Trophoblast cell (in vitro differentiated cells and primary cell): ENCODE measurements around the gene GBP2.

Experiments
- DNase-seq, 2 donors: peaks; one replicate each; pipeline ENCODE4 v3.0.0-alpha.2; 2016
- H2AFZ ChIP-seq: 2 replicates; pipeline ENCODE4 v1.6.1; 2013; ENCODE audit warnings: low read length, moderate library complexity, mild to moderate bottlenecking; ENCODE audit not compliant: insufficient read depth, poor library complexity
- H2AK5ac ChIP-seq: 2 replicates; pipeline ENCODE4 v1.6.1; 2013; ENCODE audit warnings: mild to moderate bottlenecking, low read length
- H2BK120ac ChIP-seq: 2 replicates; pipeline ENCODE4 v1.6.1; 2013; ENCODE audit warnings: low read length, mild to moderate bottlenecking, moderate library complexity; ENCODE audit not compliant: insufficient read depth, poor library complexity
- H2BK12ac ChIP-seq: 2 replicates; pipeline ENCODE4 v1.6.1; 2013; ENCODE audit warnings: mild to moderate bottlenecking, low read length, moderate library complexity
- H2BK5ac ChIP-seq: 2 replicates; pipeline ENCODE4 v1.6.1; 2013; ENCODE audit warnings: low read length, low read depth, moderate library complexity, mild to moderate bottlenecking; ENCODE audit not compliant: poor library complexity
- H3K14ac ChIP-seq: 2 replicates; pipeline ENCODE4 v1.6.1; 2013; ENCODE audit warnings: mild to moderate bottlenecking, low read length
- H3K18ac ChIP-seq: 2 replicates; pipeline ENCODE4 v1.6.1; 2013; ENCODE audit warnings: mild to moderate bottlenecking, low read length
- H3K23ac ChIP-seq: 2 replicates; pipeline ENCODE4 v1.6.1; 2013; ENCODE audit warnings: low read length
- H3K27ac ChIP-seq: 2 replicates; pipeline ENCODE4 v1.5.1; 2013; ENCODE audit warnings: low read depth, mild to moderate bottlenecking, inconsistent platforms, low read length, moderate library complexity
- H3K27me3 ChIP-seq: 2 replicates; pipeline ENCODE4 v1.6.1; 2013; ENCODE audit warnings: inconsistent platforms, mild to moderate bottlenecking, low read length, moderate library complexity; ENCODE audit not compliant: insufficient read depth
- H3K36me3 ChIP-seq, 2 experiments: 1 replicate in 1 of 2; 2 replicates in 1 of 2; pipeline ENCODE4 v1.6.1; 2013; ENCODE audit warnings: low read length in 2 of 2, mild to moderate bottlenecking in 2 of 2, moderate library complexity in 1 of 2; ENCODE audit not compliant: insufficient read depth in 2 of 2, control insufficient read depth in 1 of 2
- H3K4ac ChIP-seq: 2 replicates; pipeline ENCODE4 v1.6.1; 2013; ENCODE audit warnings: low read depth, mild to moderate bottlenecking, low read length, moderate library complexity
- H3K4me1 ChIP-seq, 2 experiments: 1 replicate in 1 of 2; 2 replicates in 1 of 2; pipeline ENCODE4 v1.6.1; 2013; ENCODE audit warnings: low read length in 2 of 2, mild to moderate bottlenecking in 2 of 2, moderate library complexity in 1 of 2; ENCODE audit not compliant: insufficient read depth in 2 of 2, control insufficient read depth in 1 of 2
- H3K4me2 ChIP-seq: 2 replicates; pipeline ENCODE4 v1.6.1; 2013; ENCODE audit warnings: inconsistent platforms, mild to moderate bottlenecking, low read length, moderate library complexity
- H3K4me3 ChIP-seq: 2 replicates; pipeline ENCODE4 v1.5.1; 2013; ENCODE audit warnings: mild to moderate bottlenecking, low read depth, low read length, inconsistent platforms
- H3K79me1 ChIP-seq: one replicate; pipeline ENCODE4 v1.6.1; 2013; ENCODE audit warnings: low read length
- H3K79me2 ChIP-seq: 2 replicates; pipeline ENCODE4 v1.6.1; 2013; ENCODE audit warnings: low read length, mild to moderate bottlenecking; ENCODE audit not compliant: control insufficient read depth, insufficient read depth, poor library complexity
- H3K9ac ChIP-seq: 2 replicates; pipeline ENCODE4 v1.6.1; 2013; ENCODE audit warnings: mild to moderate bottlenecking, low read length
- H3K9me3 ChIP-seq: 2 replicates; pipeline ENCODE4 v1.6.1; 2013; ENCODE audit warnings: low read depth, mild to moderate bottlenecking, control low read depth, inconsistent platforms, low read length; ENCODE audit not compliant: insufficient read depth
- H4K12ac ChIP-seq: 2 replicates; pipeline ENCODE4 v1.6.1; 2013; ENCODE audit warnings: low read depth, mild to moderate bottlenecking, low read length, moderate library complexity
- H4K8ac ChIP-seq: 2 replicates; pipeline ENCODE4 v1.6.1; 2013; ENCODE audit warnings: low read depth, mild to moderate bottlenecking, low read length, moderate library complexity
- H4K91ac ChIP-seq: one replicate; pipeline ENCODE4 v1.6.1; 2013; ENCODE audit warnings: low read depth, mild to moderate bottlenecking, low read length, moderate library complexity
- WGBS: extraction: QIAGEN DNeasy Blood & Tissue Kit; methylation state at CpG from one replicate; pipeline ENCODE4 v1.1.7; 2013; ENCODE audit warnings: missing lambda C conversion rate; ENCODE audit not compliant: insufficient read length, insufficient coverage; ENCODE audit errors: extremely low coverage; 5-methylcytosine and 5-hydroxymethylcytosine counted together

GBP2 gene

GRCh38 chr1:89165811-89166210, 39.9 kb upstream of the GBP2 start:
- no peak overlapping the region for H2BK120ac ChIP-seq
- H2BK5ac ChIP-seq: no peak overlapping the region
- no peaks in the 10 kb centered on the region for H3K36me3 ChIP-seq
- no peak overlapping the region for H2BK12ac ChIP-seq
- no CpG with 5 or more reads among the region's 5 CpGs for WGBS
- H3K27me3 ChIP-seq: no peaks in the 10 kb centered on the region
- no peak overlapping the region for H3K9ac ChIP-seq
- no peak overlapping the region for H3K18ac ChIP-seq
- H3K79me1 ChIP-seq: no peaks in the 10 kb centered on the region
- H2AFZ ChIP-seq: no peak overlapping the region
- H3K9me3 ChIP-seq: no peaks in the 10 kb centered on the region
- no peak overlapping the region for H3K4me2 ChIP-seq
- no peak overlapping the region for H4K91ac ChIP-seq
- H3K23ac ChIP-seq: no peak overlapping the region
- no peak for DNase-seq
- H3K4ac ChIP-seq: no peak overlapping the region
- no peak overlapping the region for H3K4me3 ChIP-seq
- no peak overlapping the region for H2AK5ac ChIP-seq
- H3K14ac ChIP-seq: no peak overlapping the region
- H4K12ac ChIP-seq: no peak overlapping the region
- H4K8ac ChIP-seq: no peak overlapping the region
- no peaks in the 10 kb centered on the region for H3K4me1 ChIP-seq
- H3K27ac ChIP-seq: no peak overlapping the region
- no peaks in the 10 kb centered on the region for H3K79me2 ChIP-seq

- Histone ChIP-seq H3K14ac (no peak overlapping the region), H3K79me1 (no peaks in the 10 kb centered on the region), H2BK5ac (no peak overlapping the region), H3K18ac (no peak overlapping the region), H3K4ac (no peak overlapping the region), H3K23ac (no peak overlapping the region), H3K4me1 (no peaks in the 10 kb centered on the region), H3K36me3 (no peaks in the 10 kb centered on the region), H3K27ac (no peak overlapping the region), H3K9ac (no peak overlapping the region), H2AFZ (no peak overlapping the region), H2BK12ac (no peak overlapping the region), H2AK5ac (no peak overlapping the region), H4K8ac (no peak overlapping the region), H3K27me3 (no peaks in the 10 kb centered on the region), H2BK120ac (no peak overlapping the region), H4K12ac (no peak overlapping the region), H3K4me2 (no peak overlapping the region), H4K91ac (no peak overlapping the region), H3K9me3 (no peaks in the 10 kb centered on the region), H3K79me2 (no peaks in the 10 kb centered on the region), H3K4me3 (no peak overlapping the region)
- WGBS: no CpG with 5 or more reads among the region's 1 CpG
- DNase-seq: no peak
Measured at GRCh38 chr1:89151047-89151446, 25.1 kb upstream of the GBP2 start.

- H3K36me3 ChIP-seq: no peaks in the 10 kb centered on the region
- no peak overlapping the region for H3K18ac ChIP-seq
- no peak overlapping the region for H3K9ac ChIP-seq
- H4K12ac ChIP-seq: no peak overlapping the region
- no peak overlapping the region for H2BK12ac ChIP-seq
- H3K79me1 ChIP-seq: no peaks in the 10 kb centered on the region
- DNase-seq: peak in 1 of 2 donors; percentile 16
- no peaks in the 10 kb centered on the region for H3K4me1 ChIP-seq
- no CpG with 5 or more reads among the region's 3 CpGs for WGBS
- H2BK5ac ChIP-seq: no peak overlapping the region
- no peak overlapping the region for H3K4me2 ChIP-seq
- H3K79me2 ChIP-seq: no peaks in the 10 kb centered on the region
- H3K14ac ChIP-seq: no peak overlapping the region
- no peaks in the 10 kb centered on the region for H3K27me3 ChIP-seq
- no peak overlapping the region for H2AK5ac ChIP-seq
- no peak overlapping the region for H2AFZ ChIP-seq
- no peaks in the 10 kb centered on the region for H3K9me3 ChIP-seq
- H4K91ac ChIP-seq: no peak overlapping the region
- no peak overlapping the region for H2BK120ac ChIP-seq
- no peak overlapping the region for H3K4ac ChIP-seq
- H3K23ac ChIP-seq: no peak overlapping the region
- H3K4me3 ChIP-seq: no peak overlapping the region
- no peak overlapping the region for H4K8ac ChIP-seq
- H3K27ac ChIP-seq: no peak overlapping the region
Measured at GRCh38 chr1:89149976-89150375, 24.1 kb upstream of the GBP2 start.

DNA sequence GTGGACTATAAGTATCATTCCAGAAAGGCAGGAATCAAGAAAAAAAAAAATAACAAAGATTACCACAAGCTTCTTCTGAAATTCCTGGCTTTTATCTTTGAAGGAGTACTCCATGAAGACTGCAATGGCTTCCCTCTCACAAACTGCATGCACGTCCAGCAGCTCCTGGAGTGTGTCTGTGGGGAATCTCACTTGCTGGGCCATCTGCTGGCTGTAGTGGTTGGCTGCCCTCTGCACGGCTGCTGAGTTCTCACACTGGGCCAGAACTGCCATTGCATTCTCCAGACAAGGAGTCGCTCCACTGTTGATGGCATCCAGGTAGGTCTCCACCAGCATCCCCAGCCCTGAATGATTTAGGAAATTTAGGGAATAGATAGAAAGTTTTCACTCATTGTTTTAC, 23.3 kb upstream of the GBP2 start:
- Histone ChIP-seq H2BK120ac (no peak overlapping the region), H2AK5ac (no peak overlapping the region), H3K14ac (no peak overlapping the region), H2BK12ac (no peak overlapping the region), H3K4ac (no peak overlapping the region), H2AFZ (no peak overlapping the region), H3K27me3 (no peaks in the 10 kb centered on the region), H3K79me2 (no peaks in the 10 kb centered on the region), H3K36me3 (no peaks in the 10 kb centered on the region), H4K8ac (no peak overlapping the region), H3K18ac (no peak overlapping the region), H3K23ac (no peak overlapping the region), H3K9ac (no peak overlapping the region), H3K4me2 (no peak overlapping the region), H3K9me3 (no peaks in the 10 kb centered on the region), H3K4me3 (no peak overlapping the region), H2BK5ac (no peak overlapping the region), H3K79me1 (no peaks in the 10 kb centered on the region), H3K4me1 (no peaks in the 10 kb centered on the region), H3K27ac (no peak overlapping the region), H4K91ac (no peak overlapping the region), H4K12ac (no peak overlapping the region)
- WGBS: no CpG with 5 or more reads among the region's 3 CpGs
- DNase-seq: peak; percentile 10 to 25
